HepG2 (cell line): ENCODE measurements around the gene RDH16. TPM values are rescaled to one million over a fixed set of nuclear protein-coding genes. Genes with fewer than 3 reads are reported as not detected.

Source experiments
- ATAC-seq: fragments of 200-7000 bp; cut with Tn5 transposase; 3 replicates; pipeline ENCODE4 v1.9.1; 2020; ENCODE audit warnings: mild to moderate bottlenecking, moderate library complexity
- BruUV-seq: library from RNA; stranded (reverse); fragments of 400-500 nt; replicated peaks from 2 replicates; lab custom pipeline; 2021; lab: Mats Ljungman, UMichigan
- CTCF ChIA-PET: fragments of 300-600 bp; formaldehyde crosslinking; extraction: SDS; loops from one replicate; lab custom pipeline; 2021; ENCODE audit warnings: low total read pairs, inconsistent platforms, low intra/inter-chr PET ratio; lab: Yijun Ruan, JAX
- POLR2A ChIA-PET: fragments of 350-600 bp; sonication (Branson Sonifier 250); formaldehyde crosslinking; loops from one replicate; lab custom pipeline; 2020; ENCODE audit warnings: antibody characterized with exemption, inconsistent platforms; lab: Yijun Ruan, JAX
- DNase-seq: peaks from one replicate; pipeline ENCODE4 v3.0.0-alpha.2; 2015; ENCODE audit warnings: low spot score
- FAIRE-seq: peaks from 3 replicates; lab custom pipeline; 2011; peaks lifted over from hg19 to GRCh38; lab: Jason Lieb, UNC
- H2AFZ ChIP-seq: one replicate; pipeline ENCODE4 v1.6.1; 2011; ENCODE audit warnings: low read length, inconsistent platforms
- H3K27ac ChIP-seq: fragments of 300-600 bp; 3 replicates; pipeline ENCODE4 v1.8.0; 2011; ENCODE audit warnings: mixed run types, mild to moderate bottlenecking, mixed read lengths, low read length, inconsistent platforms; ENCODE audit not compliant: insufficient read depth; ENCODE audit errors: extremely low read length
- H3K27me3 ChIP-seq, 2 experiments: fragments of 200-600 bp in 1 of 2; 2 replicates in 1 of 2; 3 replicates in 1 of 2; pipeline versions ENCODE4 v1.6.0 to v1.8.0; 2011; ENCODE audit warnings: low read length in 2 of 2, mild to moderate bottlenecking in 2 of 2, moderate library complexity in 2 of 2, inconsistent platforms in 1 of 2; ENCODE audit not compliant: insufficient read depth in 2 of 2, control insufficient read depth in 1 of 2
- H3K36me3 ChIP-seq, 2 experiments: fragments of 200-600 bp in 1 of 2; replicated peaks in 1 of 2; 2 replicates in 1 of 2; 3 replicates in 1 of 2; pipeline versions ENCODE4 v1.5.1 to v1.8.0; 2011; ENCODE audit warnings: low read length in 2 of 2, inconsistent platforms in 1 of 2; ENCODE audit not compliant: insufficient read depth in 2 of 2, control insufficient read depth in 1 of 2
- H3K4me1 ChIP-seq: 2 replicates; pipeline ENCODE4 v1.5.1; 2012; ENCODE audit warnings: low read length, inconsistent platforms; ENCODE audit not compliant: insufficient read depth
- H3K4me2 ChIP-seq: 2 replicates; pipeline ENCODE4 v1.6.0; 2011; ENCODE audit warnings: low read depth, low read length, inconsistent platforms
- H3K4me3 ChIP-seq, 3 experiments: fragments of 200-600 bp in 1 of 3; sonication (generic), shearing (Covaris generic) in 1 of 3; replicated peaks in 1 of 3; 2 replicates each; pipeline ENCODE4 v1.5.1; 2011 to 2016; ENCODE audit warnings: low read length in 3 of 3, inconsistent platforms in 2 of 3, low read depth in 2 of 3, mild to moderate bottlenecking in 2 of 3, control low read depth in 1 of 3, mixed read lengths in 1 of 3; ENCODE audit not compliant: insufficient read depth in 1 of 3
- H3K79me2 ChIP-seq: one replicate; pipeline ENCODE4 v1.6.1; 2011; ENCODE audit warnings: low read length, inconsistent platforms; ENCODE audit not compliant: insufficient read depth
- H3K9ac ChIP-seq: 2 replicates; pipeline ENCODE4 v1.6.0; 2011; ENCODE audit warnings: mild to moderate bottlenecking, low read depth, low read length, inconsistent platforms; ENCODE audit not compliant: insufficient read depth
- H3K9me3 ChIP-seq: 2 replicates; pipeline ENCODE4 v1.5.1; 2012; ENCODE audit warnings: mild to moderate bottlenecking, low read length
- H4K20me1 ChIP-seq: 2 replicates; pipeline ENCODE4 v1.6.0; 2011; ENCODE audit warnings: inconsistent platforms, mild to moderate bottlenecking, low read length, moderate library complexity; ENCODE audit not compliant: insufficient read depth
- KMT2B ChIP-seq: IDR thresholded peaks from 2 replicates; pipeline ENCODE4 v1.6.1; 2016; ENCODE audit warnings: missing genetic modification reagents, missing compliant biosample characterization
- NFE2 ChIP-seq: sonication (generic); formaldehyde crosslinking; IDR thresholded peaks from 2 replicates; pipeline ENCODE4 v1.4.0; 2020; ENCODE audit warnings: missing genetic modification reagents
- PAWR ChIP-seq: sonication (generic); formaldehyde crosslinking; IDR thresholded peaks from 2 replicates; pipeline ENCODE4 v1.4.0; 2020; ENCODE audit warnings: missing genetic modification reagents, mild to moderate bottlenecking, borderline replicate concordance
- REXO4 ChIP-seq: sonication (generic); formaldehyde crosslinking; IDR thresholded peaks from 2 replicates; pipeline ENCODE4 v1.8.0; 2022; ENCODE audit warnings: missing genetic modification reagents, mild to moderate bottlenecking, borderline replicate concordance
- TEAD3 ChIP-seq: optimal IDR thresholded peaks from 2 replicates; pipeline ENCODE3; 2016; ENCODE audit warnings: borderline replicate concordance
- U2AF2 ChIP-seq: fragments of 200-400 bp; formaldehyde crosslinking; IDR thresholded peaks from 2 replicates; pipeline ENCODE4 v1.6.1; 2017; ENCODE audit warnings: low read depth, mild to moderate bottlenecking, low read length
- ZBTB7A ChIP-seq: sonication (generic); formaldehyde crosslinking; IDR thresholded peaks from 2 replicates; pipeline ENCODE4 v1.8.0; 2022; ENCODE audit warnings: mild to moderate bottlenecking, missing genetic modification reagents
- ZFX ChIP-seq: sonication (generic); formaldehyde crosslinking; IDR thresholded peaks from 2 replicates; pipeline ENCODE4 v1.4.0; 2020; ENCODE audit warnings: mild to moderate bottlenecking, low read depth, missing genetic modification reagents, moderate library complexity
- ZNF605 ChIP-seq: sonication (generic); formaldehyde crosslinking; IDR thresholded peaks from 2 replicates; pipeline ENCODE4 v1.8.0; 2022; ENCODE audit warnings: mild to moderate bottlenecking, missing genetic modification reagents
- ZNF652 ChIP-seq: IDR thresholded peaks from 2 replicates; pipeline ENCODE4 v1.6.1; 2016; ENCODE audit warnings: low read depth, borderline replicate concordance
- ZSCAN30 ChIP-seq: sonication (generic); formaldehyde crosslinking; IDR thresholded peaks from 2 replicates; pipeline ENCODE4 v1.5.0; 2020; ENCODE audit warnings: mild to moderate bottlenecking, missing genetic modification reagents
- ZZZ3 ChIP-seq: sonication (generic); formaldehyde crosslinking; IDR thresholded peaks from 2 replicates; pipeline ENCODE4 v1.4.0; 2020; ENCODE audit warnings: missing genetic modification reagents, mild to moderate bottlenecking, borderline replicate concordance
- WGBS: methylation state at CpG from one replicate; pipeline ENCODE4 v1.1.6; 2017; ENCODE audit warnings: low lambda C conversion rate; 5-methylcytosine and 5-hydroxymethylcytosine counted together
- in situ Hi-C: cut with HindIII; loops from 2 replicates; pipeline ENCODE4 v1.10.0; 2017; ENCODE audit warnings: low pct_unique_long_range_greater_than_20kb; ENCODE audit not compliant: extremely low pct_ligation_motif_present
- intact Hi-C: fragments of 100-400 bp; cut with micrococcal nuclease; formaldehyde crosslinking; loops from one replicate; pipeline ENCODE4 v1.10.0; 2022; ENCODE audit not compliant: unreplicated experiment
- polyA plus RNA-seq, 8 experiments: library from polyadenylated mRNA; depleted of rRNA in 3 of 8; stranded (reverse) in 7 of 8; unstranded in 1 of 8; fragments of >200 nt; fragmentation: Illumina TruSeq in 4 of 8; extraction: Trizol in 4 of 8; gene quantifications; 2 replicates each; pipeline versions ENCODE4 v1.2.1 to v1.2.3, GENCODE V29; 2011 to 2016; ENCODE audit warnings: low read depth in 4 of 8, missing spikeins in 1 of 8, mixed read lengths in 1 of 8; ENCODE audit not compliant: insufficient read depth in 1 of 8
- total RNA-seq, 5 experiments: library from RNA; depleted of rRNA; stranded (reverse); fragments of >200 nt; fragmentation: Illumina TruSeq; extraction: Trizol; gene quantifications; 2 replicates each; pipeline ENCODE4 v1.2.3, GENCODE V29; 2016; ENCODE audit warnings: low read depth in 1 of 5
- TF ChIP-seq, protein P1 (sequence below): sonication (generic); formaldehyde crosslinking; IDR thresholded peaks from 2 replicates; pipeline ENCODE4 v1.9.0; 2021; ENCODE audit warnings: missing genetic modification reagents, borderline replicate concordance
- TF ChIP-seq, protein P2 (sequence below): sonication (generic); formaldehyde crosslinking; IDR thresholded peaks from 2 replicates; pipeline ENCODE4 v1.5.0; 2020; ENCODE audit warnings: missing genetic modification reagents, mild to moderate bottlenecking, borderline replicate concordance
- TF ChIP-seq, protein P3 (sequence below), 2 experiments: sonication (generic) in 1 of 2; formaldehyde crosslinking in 1 of 2; IDR thresholded peaks; 2 replicates each; pipeline versions ENCODE4 v1.6.1 to v1.9.0; 2014 to 2022; ENCODE audit warnings: antibody characterized with exemption in 1 of 2, borderline replicate concordance in 1 of 2, inconsistent platforms in 1 of 2, low read depth in 1 of 2, missing genetic modification reagents in 1 of 2
- TF ChIP-seq, protein P4 (sequence below): sonication (generic); formaldehyde crosslinking; IDR thresholded peaks from 2 replicates; pipeline ENCODE4 v1.4.0; 2020; ENCODE audit warnings: mild to moderate bottlenecking, missing genetic modification reagents

RDH16 gene
- total and polyA plus RNA-seq, 2 of the 13 experiments (the other 11 are each of a cell fraction or from before 2014, with no cell fraction given), result 0.05 to 0.13 TPM

DNA sequence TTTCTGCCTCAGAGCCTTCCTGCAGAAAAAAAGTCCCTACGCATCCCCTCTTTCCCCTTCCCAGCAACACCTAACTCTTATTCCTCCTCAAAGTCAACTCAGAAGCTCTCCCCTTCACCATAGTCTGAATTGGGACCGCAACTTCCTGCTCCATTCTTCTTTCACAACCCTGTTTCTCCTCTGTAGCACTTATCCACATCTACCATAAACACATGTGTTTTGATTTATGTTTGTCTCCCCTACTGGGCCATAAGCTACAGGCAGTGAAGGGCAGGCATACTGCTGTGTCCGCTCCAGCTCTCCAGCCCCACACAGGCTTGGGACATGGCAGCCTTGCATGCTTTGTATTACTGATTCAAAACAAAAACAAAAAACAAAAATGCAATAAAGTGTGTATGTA, 29.1 kb downstream of the RDH16 start:
- Histone ChIP-seq H3K4me3 (no peak overlapping the region), H3K27me3 (no peaks in the 10 kb centered on the region; a peak in 2 of 5 replicates), H3K9me3 (no peaks in the 10 kb centered on the region), H3K27ac (no peak overlapping the region), H3K4me1 (peaks cover 20% of the 10 kb centered on the region), H3K36me3 (no peaks in the 10 kb centered on the region), H3K9ac (no peak overlapping the region), H3K79me2 (no peaks in the 10 kb centered on the region), H3K4me2 (no peak overlapping the region), H4K20me1 (no peaks in the 10 kb centered on the region), H2AFZ (no peak overlapping the region)
- BruUV-seq, result no TSS peak
- in situ Hi-C loops, result no loop called here
- intact Hi-C loops, result no loop called here
- WGBS, result 85% methylated on average over 3 of the region's 3 CpGs
- no peak for ATAC-seq
- no peak for FAIRE-seq
- POLR2A ChIA-PET, result no interaction called here
- DNase-seq, result no peak
- CTCF ChIA-PET, result no interaction called here
- TF ChIP-seq, protein P1, sequence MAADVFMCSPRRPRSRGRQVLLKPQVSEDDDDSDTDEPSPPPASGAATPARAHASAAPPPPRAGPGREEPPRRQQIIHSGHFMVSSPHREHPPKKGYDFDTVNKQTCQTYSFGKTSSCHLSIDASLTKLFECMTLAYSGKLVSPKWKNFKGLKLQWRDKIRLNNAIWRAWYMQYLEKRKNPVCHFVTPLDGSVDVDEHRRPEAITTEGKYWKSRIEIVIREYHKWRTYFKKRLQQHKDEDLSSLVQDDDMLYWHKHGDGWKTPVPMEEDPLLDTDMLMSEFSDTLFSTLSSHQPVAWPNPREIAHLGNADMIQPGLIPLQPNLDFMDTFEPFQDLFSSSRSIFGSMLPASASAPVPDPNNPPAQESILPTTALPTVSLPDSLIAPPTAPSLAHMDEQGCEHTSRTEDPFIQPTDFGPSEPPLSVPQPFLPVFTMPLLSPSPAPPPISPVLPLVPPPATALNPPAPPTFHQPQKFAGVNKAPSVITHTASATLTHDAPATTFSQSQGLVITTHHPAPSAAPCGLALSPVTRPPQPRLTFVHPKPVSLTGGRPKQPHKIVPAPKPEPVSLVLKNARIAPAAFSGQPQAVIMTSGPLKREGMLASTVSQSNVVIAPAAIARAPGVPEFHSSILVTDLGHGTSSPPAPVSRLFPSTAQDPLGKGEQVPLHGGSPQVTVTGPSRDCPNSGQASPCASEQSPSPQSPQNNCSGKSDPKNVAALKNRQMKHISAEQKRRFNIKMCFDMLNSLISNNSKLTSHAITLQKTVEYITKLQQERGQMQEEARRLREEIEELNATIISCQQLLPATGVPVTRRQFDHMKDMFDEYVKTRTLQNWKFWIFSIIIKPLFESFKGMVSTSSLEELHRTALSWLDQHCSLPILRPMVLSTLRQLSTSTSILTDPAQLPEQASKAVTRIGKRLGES, result no peak
- TF ChIP-seq, protein P2, sequence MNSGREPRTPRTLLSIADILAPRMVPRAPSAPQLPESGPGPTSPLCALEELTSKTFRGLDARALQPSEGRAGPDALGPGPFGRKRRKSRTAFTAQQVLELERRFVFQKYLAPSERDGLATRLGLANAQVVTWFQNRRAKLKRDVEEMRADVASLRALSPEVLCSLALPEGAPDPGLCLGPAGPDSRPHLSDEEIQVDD (CRISPR knock-in tag), result no peak
- TF ChIP-seq REXO4 (CRISPR knock-in tag) (no peak), ZBTB7A (CRISPR knock-in tag) (no peak), ZFX (CRISPR knock-in tag) (no peak), U2AF2 (no peak), NFE2 (no peak), PAWR (CRISPR knock-in tag) (no peak), ZNF605 (CRISPR knock-in tag) (no peak), ZZZ3 (CRISPR knock-in tag) (no peak), TEAD3 (CRISPR knock-in tag) (no peak), KMT2B (CRISPR knock-in tag) (no peak), ZNF652 (no peak), ZSCAN30 (no peak)
- TF ChIP-seq, protein P3, sequence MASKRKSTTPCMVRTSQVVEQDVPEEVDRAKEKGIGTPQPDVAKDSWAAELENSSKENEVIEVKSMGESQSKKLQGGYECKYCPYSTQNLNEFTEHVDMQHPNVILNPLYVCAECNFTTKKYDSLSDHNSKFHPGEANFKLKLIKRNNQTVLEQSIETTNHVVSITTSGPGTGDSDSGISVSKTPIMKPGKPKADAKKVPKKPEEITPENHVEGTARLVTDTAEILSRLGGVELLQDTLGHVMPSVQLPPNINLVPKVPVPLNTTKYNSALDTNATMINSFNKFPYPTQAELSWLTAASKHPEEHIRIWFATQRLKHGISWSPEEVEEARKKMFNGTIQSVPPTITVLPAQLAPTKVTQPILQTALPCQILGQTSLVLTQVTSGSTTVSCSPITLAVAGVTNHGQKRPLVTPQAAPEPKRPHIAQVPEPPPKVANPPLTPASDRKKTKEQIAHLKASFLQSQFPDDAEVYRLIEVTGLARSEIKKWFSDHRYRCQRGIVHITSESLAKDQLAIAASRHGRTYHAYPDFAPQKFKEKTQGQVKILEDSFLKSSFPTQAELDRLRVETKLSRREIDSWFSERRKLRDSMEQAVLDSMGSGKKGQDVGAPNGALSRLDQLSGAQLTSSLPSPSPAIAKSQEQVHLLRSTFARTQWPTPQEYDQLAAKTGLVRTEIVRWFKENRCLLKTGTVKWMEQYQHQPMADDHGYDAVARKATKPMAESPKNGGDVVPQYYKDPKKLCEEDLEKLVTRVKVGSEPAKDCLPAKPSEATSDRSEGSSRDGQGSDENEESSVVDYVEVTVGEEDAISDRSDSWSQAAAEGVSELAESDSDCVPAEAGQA (IDR thresholded peaks at IDR 0.05; ENCODE audit: low read depth), result no peak
- TF ChIP-seq, protein P3 (CRISPR knock-in tag; IDR thresholded peaks at IDR 0.05; ENCODE audit: borderline replicate concordance), result no peak
- TF ChIP-seq, protein P4, sequence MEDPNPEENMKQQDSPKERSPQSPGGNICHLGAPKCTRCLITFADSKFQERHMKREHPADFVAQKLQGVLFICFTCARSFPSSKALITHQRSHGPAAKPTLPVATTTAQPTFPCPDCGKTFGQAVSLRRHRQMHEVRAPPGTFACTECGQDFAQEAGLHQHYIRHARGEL (CRISPR knock-in tag), result no peak
